Activated B cell treated with CpG ODN at 0.5 μM for 24 hours (primary cell): ENCODE data around the gene TMCO2. TPM values are rescaled to one million over a fixed set of nuclear protein-coding genes. Genes with fewer than 3 reads are reported as not detected.

Experiments
- ATAC-seq: fragments of 200-7000 bp; cut with Tn5 transposase; one replicate; pipeline ENCODE4 v1.10.0; 2021; ENCODE audit warnings: low read depth, mild to moderate bottlenecking, moderate library complexity
- CTCF ChIA-PET: fragments of 350-600 bp; sonication (Branson Sonifier 250); formaldehyde crosslinking; loops from one replicate; lab custom pipeline; 2021; ENCODE audit warnings: antibody characterized with exemption; lab: Charles Lee
- POLR2A ChIA-PET: fragments of 350-600 bp; sonication (Branson Sonifier 250); formaldehyde crosslinking; loops from one replicate; lab custom pipeline; 2021; ENCODE audit warnings: antibody characterized with exemption; lab: Charles Lee
- DNase-seq: peaks from one replicate; pipeline ENCODE4 v3.0.0; 2022
- H3K27ac Mint-ChIP-seq: one replicate; pipeline ENCODE4 v1.8.0; 2020; ENCODE audit warnings: mixed read lengths
- H3K27me3 Mint-ChIP-seq: one replicate; pipeline ENCODE4 v1.8.0; 2021; ENCODE audit warnings: mixed read lengths
- H3K36me3 Mint-ChIP-seq: one replicate; pipeline ENCODE4 v1.8.0; 2021; ENCODE audit warnings: low read depth, mixed read lengths
- H3K4me1 Mint-ChIP-seq: one replicate; pipeline ENCODE4 v1.8.0; 2021; ENCODE audit warnings: mixed read lengths
- H3K4me3 Mint-ChIP-seq: one replicate; pipeline ENCODE4 v1.8.0; 2020; ENCODE audit warnings: mild to moderate bottlenecking, mixed read lengths
- H3K9me3 Mint-ChIP-seq: one replicate; pipeline ENCODE4 v1.8.0; 2020; ENCODE audit warnings: mixed read lengths
- CTCF ChIP-seq: fragments of 200-600 bp; IDR thresholded peaks from one replicate; pipeline ENCODE4 v1.8.0; 2022; ENCODE audit warnings: antibody characterized with exemption, mild to moderate bottlenecking
- intact Hi-C: fragments of 100-400 bp; cut with micrococcal nuclease; formaldehyde crosslinking; loops from one replicate; pipeline ENCODE4 v1.15.1; 2024
- total RNA-seq: library from RNA; stranded (reverse); gene quantifications from 2 replicates; pipeline ENCODE4 v1.2.3, GENCODE V29; 2022

Gene TMCO2
- total RNA-seq, 1 donor from 2014 or later = not detected

- Mint-ChIP-seq H3K4me3 (no peak overlapping the region), H3K27me3 (no peaks in the 10 kb centered on the region), H3K4me1 (no peaks in the 10 kb centered on the region), H3K36me3 (no peaks in the 10 kb centered on the region), H3K9me3 (no peaks in the 10 kb centered on the region), H3K27ac (no peak overlapping the region)
- intact Hi-C loops = no loop called here
- POLR2A ChIA-PET = no interaction called here
- no peak for TF ChIP-seq CTCF
- ATAC-seq = no peak
- no peak for DNase-seq
- CTCF ChIA-PET = no interaction called here
Measured at GRCh38 chr1:40248412-40248811, 675 bp downstream of the TMCO2 start.

- intact Hi-C loops = no loop called here
- Mint-ChIP-seq H3K4me3 (no peak overlapping the region), H3K36me3 (no peaks in the 10 kb centered on the region), H3K27me3 (no peaks in the 10 kb centered on the region), H3K27ac (no peak overlapping the region), H3K9me3 (no peaks in the 10 kb centered on the region), H3K4me1 (peaks cover 2% of the 10 kb centered on the region)
- no peak for TF ChIP-seq CTCF
- ATAC-seq = no peak
- ChIA-PET POLR2A (interaction anchor here (0.5 to 1.0 kb wide), 2 partner anchors 98 to 1113 kb away, joined by 4 to 6 read pairs; no protein-coding TSS in a partner anchor), CTCF (no interaction called here)
- DNase-seq = no peak
Measured at GRCh38 chr1:40251456-40251855, 3.7 kb downstream of the TMCO2 start.

- intact Hi-C loops = no loop called here
- no peak for ATAC-seq
- no peak for DNase-seq
- H3K36me3 Mint-ChIP-seq = peaks cover 5% of the 10 kb centered on the region
- H3K9me3 Mint-ChIP-seq = no peaks in the 10 kb centered on the region
- H3K4me1 Mint-ChIP-seq = peaks cover 12% of the 10 kb centered on the region
- no peaks in the 10 kb centered on the region for H3K27me3 Mint-ChIP-seq
- TF ChIP-seq CTCF = no peak
- ChIA-PET POLR2A (no interaction called here), CTCF (no interaction called here)
- no peak overlapping the region for H3K27ac Mint-ChIP-seq
- H3K4me3 Mint-ChIP-seq = no peak overlapping the region
Measured at GRCh38 chr1:40252601-40253000, 4.9 kb downstream of the TMCO2 start.

- POLR2A ChIA-PET = no interaction called here
- Mint-ChIP-seq H3K4me1 (peaks cover 30% of the 10 kb centered on the region), H3K36me3 (peaks cover 12% of the 10 kb centered on the region), H3K4me3 (no peak overlapping the region), H3K9me3 (no peaks in the 10 kb centered on the region), H3K27ac (no peak overlapping the region), H3K27me3 (no peaks in the 10 kb centered on the region)
- intact Hi-C loops = loop anchor here (5.0 kb wide), 1 partner anchor 147 kb away; no protein-coding TSS in a partner anchor
- ATAC-seq (no peak), DNase-seq (no peak)
- no peak for TF ChIP-seq CTCF
- CTCF ChIA-PET = no interaction called here
Measured at GRCh38 chr1:40255231-40255630, 7.5 kb downstream of the TMCO2 start.

- no peak for TF ChIP-seq CTCF
- intact Hi-C loops = loop anchor here (5.0 kb wide), 1 partner anchor 146 kb away; no protein-coding TSS in a partner anchor
- Mint-ChIP-seq H3K4me1 (peaks cover 34% of the 10 kb centered on the region), H3K36me3 (peaks cover 25% of the 10 kb centered on the region), H3K27ac (peak overlapping the region; percentile 46), H3K27me3 (no peaks in the 10 kb centered on the region), H3K9me3 (no peaks in the 10 kb centered on the region), H3K4me3 (peak overlapping the region; percentile 96)
- POLR2A ChIA-PET = interaction anchor here (0.6 to 2.8 kb wide), 8 partner anchors 14 to 216 kb away, joined by 3 to 26 read pairs (median 5); partner anchors contain the start of gene CAP1
- CTCF ChIA-PET = interaction anchor here (1.4 to 1.8 kb wide), 2 partner anchors 82 to 148 kb away, joined by 4 read pairs; no protein-coding TSS in a partner anchor
- DNase-seq = no peak
- ATAC-seq = no peak
Measured at GRCh38 chr1:40256401-40257084, 8.8 kb downstream of the TMCO2 start.
